Measurements from ENCODE around the gene MLXIP.
"Not testable (repeated sequence)": the region's sequence is repeated elsewhere in the genome, so short reads cannot be mapped to it uniquely, and the experiment has no call there.

The MLXIP gene

GRCh38 chr12:122078141-122079032 lies at the start of gene MLXIP:
MLXIP (plus strand) TSS chr12:122078756; CDS start chr12:122078854, 98 bp downstream.
- DNase-seq = peak; percentile 51 to 94 (median 87)

DNA sequence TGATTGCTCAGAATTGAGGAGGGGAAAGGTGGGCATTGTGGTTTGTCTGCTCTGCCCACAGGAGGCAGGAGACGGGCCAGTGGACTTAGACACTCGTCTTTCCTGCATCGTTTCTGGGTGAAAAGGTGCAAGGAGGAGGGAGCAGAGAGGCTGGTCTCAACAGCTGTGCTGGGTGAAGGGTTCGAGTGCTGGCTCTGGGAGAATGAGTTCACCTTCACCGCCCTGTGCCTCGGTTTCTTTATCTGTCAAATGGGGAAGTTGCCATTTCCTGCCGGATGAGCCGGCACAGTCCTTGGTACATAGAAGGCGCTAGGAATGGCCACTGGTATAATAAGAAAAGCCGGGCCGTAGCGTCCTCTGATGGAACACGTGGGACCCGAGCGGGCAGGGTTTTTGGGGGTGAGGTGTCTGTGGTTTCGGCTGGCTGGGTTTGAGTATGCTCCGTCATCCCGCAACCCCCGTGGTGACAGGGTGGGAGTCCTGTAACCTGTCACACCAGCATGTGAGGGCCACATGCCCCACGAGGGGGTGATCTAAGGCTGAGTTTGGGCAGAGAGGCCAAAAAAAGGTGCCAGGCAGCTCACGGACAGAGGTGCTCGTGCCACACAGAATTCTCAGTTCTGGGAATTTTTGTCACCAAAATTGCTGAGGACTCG lies 49.5 kb upstream of the MLXIP start:
- DNase-seq = no peak

DNA sequence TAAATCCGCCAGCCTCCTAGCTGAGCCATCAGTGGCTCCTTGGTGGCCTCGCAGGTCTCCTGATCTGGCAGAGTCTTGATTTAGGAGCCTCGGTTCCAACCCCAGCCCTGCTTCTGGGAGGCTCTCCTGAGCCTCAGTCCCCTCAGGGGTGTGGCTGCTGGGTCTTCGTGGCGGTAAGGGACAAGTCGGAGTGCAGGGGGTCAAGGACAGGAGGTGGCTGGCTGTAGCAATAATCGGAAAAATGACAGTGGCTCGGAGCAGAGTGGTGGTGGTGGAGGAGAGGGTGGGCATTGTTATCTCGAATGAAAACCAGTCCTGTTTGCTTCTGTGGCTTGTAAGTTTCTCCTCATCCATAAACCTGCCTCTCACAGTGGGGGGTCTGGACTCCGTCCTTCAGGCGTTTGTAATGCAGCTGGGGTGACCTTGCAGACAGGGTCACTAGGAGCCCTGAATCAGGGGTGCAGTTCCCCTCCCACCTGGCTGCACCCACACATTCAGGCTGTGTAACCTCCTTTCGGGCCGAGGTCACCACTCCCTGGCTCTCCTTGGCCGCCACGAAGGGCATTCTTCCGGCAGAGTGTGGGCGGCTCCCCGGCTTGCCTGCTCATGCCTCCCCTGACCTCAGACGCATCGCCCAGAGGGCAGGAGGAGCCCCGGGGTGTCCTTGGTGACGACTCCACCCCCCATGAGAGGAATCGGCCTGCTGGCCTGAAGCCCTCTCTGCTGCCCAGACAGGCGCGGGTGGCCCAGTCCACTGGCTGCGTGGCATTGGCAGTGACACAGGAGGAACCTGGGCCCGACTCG lies 48.7 kb upstream of the MLXIP start:
- no peak for DNase-seq

DNA sequence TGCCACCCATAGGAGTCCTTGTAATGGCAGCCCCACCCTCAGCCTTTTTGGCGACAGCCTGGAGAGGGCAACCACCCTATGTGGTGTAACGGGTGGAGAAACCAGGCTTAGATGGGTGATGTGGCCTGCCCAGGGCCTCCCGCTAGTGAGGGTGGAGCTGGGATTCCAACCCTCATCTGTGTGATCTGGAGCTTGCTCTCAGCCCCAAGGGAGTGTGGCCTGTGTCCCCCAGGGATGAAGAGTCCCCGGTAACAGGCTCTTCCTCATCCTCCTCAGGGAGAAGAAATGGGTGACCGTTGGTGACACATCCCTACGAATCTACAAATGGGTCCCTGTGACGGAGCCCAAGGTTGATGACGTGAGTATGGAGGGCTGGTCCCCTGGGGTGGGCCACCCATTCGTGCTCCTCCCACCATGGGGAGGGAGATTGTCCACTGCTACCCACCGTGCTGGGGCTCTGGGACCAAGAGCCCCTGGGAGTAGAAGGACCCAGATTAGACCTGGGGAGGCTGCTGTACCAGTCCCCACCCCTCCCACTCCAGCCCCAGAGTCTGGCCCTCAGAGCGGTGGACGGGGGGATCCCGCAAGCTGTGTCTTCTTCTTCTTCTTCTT lies 48.0 kb upstream of the MLXIP start:
- no peak for DNase-seq

DNA sequence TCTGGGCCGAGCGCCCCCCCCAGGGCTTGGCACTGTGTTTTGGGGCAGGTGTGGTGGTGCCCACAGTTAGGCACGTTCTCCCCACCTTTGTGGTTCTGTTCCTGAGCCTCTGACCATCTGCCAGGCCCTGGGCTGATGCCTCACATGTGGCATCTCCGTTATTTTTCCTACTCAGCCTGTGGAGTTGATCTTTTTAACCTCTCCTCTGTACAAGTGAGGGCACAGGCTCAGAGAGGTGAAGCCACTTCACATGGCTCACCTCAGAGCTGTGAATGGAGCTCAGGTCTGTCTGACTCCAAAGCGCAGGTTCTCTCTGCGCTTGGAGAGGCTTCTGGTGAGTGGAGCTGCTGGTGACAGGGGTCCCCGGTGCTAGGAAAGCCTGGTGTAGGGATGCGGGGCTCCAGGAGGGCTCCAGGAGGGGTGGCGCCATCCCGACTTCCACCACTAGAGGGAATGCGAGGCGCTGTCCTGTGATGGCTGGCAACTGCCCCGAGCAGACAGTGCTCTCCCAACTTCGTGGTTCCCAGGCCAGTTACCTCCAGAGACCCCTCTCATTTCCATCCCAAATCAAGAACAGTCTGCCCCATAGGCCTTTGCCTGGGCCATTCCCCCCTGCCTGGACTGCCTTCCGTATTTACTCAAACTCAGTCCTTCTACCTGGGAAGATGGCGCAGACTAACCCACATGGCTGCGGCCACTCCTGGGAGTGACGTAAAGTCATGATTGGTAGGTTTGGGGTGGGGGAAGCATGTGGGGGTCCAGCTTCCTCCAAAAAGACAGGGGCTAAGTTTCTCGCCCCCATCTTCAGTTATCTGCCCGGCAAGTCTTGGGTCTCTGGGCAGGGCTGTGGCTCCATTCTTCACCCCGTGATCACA lies 47.0 kb upstream of the MLXIP start:
- DNase-seq = peak in 15 of 51 donors; percentile 1 to 44 (median 13)

DNA sequence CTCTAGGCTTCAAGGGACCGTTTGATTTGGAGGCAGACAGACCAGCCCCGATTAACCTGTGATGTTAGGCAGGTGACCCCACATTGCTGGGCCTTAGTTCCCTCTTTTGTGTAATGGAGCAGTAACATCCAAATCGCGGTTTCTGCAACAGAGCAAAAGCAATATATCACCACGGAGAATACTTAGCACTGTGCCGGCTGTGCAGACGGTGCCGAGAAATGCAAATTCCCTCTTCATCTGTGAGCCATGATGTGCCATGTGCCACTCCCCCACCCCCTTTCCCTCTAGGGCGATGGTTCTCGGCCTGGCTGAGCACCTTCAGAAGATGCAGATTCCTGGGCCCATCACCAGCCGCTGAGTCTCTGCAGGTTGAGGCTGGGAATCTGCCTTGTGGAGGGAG lies 46.0 kb upstream of the MLXIP start:
- DNase-seq = no peak

DNA sequence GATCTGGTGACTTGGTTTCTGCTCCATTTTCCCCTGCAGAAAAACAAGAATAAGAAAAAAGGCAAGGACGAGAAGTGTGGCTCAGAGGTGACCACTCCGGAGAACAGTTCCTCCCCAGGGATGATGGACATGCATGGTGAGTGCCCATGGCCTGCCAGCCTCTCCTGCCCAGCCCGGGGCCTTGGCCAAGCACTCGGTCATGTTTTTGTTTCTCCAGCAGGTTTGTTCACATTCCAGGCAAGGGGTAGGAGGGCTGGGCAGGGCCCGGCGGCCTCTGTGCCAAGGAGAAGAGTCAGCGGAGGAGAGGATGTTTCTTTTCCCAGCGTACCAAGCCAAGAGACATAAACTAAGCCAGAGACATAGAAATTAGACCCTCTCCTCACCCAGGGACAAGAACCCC lies 43.3 kb upstream of the MLXIP start:
- peak in 6 of 51 donors; percentile 3 to 36 (median 19) for DNase-seq

GRCh38 chr12:122036153-122036552 lies 42.4 kb upstream of the MLXIP start:
- DNase-seq = no peak

DNA sequence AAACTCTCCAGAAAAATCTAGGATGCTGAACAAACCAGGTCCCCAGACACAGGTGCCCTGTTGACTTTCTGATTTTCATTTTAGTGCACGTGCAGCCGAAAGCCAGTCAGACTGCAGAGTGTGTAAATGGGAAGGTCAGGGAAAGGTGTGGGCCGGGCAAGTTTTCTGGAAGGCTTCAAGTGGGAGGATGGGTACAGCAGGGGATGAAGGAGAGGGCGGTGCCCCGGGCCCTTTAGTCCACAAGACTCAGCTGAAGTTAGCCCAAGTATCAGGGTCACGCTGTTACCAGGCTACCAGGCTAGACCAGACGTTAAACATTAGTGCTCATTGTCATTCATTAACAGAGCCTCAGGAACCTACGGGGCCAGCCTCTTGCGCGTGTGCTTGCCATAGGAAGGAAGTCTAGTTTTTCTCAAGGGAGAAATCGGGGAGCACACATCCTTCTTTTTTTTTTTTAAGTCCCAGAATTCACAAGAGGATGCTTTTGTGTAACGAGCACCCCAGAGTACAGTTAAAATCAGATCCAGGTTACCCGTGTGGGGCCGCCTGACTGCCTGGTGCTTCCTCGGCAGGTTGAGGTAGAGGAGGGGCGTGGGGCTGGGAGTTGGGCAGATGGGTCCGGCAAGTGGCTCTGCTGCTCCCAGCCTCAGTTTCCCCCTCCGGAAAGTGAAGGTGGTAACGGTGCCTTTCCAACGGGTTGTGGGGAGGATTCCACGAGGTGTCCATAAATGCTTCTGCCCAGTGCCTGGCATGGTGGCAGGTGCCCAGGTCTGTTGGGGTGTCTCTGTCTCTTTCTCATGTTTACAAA lies 37.8 kb upstream of the MLXIP start:
- no peak for DNase-seq

GRCh38 chr12:122041458-122041857 lies 37.1 kb upstream of the MLXIP start:
- DNase-seq = not testable (repeated sequence)

DNA sequence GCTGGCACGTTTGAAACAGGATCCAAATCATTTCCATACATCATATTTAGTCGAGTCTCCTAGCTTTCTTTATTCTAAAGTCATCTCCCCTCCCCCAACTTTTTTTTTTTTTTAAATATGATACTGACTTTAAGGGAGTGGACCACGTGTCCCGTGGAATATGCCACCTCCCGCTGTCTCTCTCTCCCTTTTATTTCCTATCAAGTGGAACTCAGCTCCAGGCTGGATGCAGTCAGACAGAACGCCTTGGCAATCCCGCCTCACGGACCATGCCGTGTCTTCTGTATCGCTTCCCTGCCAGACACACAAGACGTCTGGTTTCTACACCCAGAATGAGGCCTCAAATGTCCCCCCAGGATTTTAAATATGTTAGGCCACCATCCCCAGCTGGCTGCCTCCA lies 35.6 kb upstream of the MLXIP start:
- no peak for DNase-seq

- no peak for DNase-seq
Observed at GRCh38 chr12:122043476-122043875, 35.1 kb upstream of the MLXIP start.

- DNase-seq = no peak
Observed at GRCh38 chr12:122045262-122045661, 33.3 kb upstream of the MLXIP start.

GRCh38 chr12:122046145-122046544 lies 32.4 kb upstream of the MLXIP start:
- no peak for DNase-seq

GRCh38 chr12:122048151-122048550 lies 30.4 kb upstream of the MLXIP start:
- DNase-seq = no peak

- no peak for DNase-seq
Observed at GRCh38 chr12:122049827-122050226, 28.7 kb upstream of the MLXIP start.

GRCh38 chr12:122050706-122051105 lies 27.9 kb upstream of the MLXIP start:
- DNase-seq = no peak

GRCh38 chr12:122051231-122051876 lies 27.2 kb upstream of the MLXIP start:
- no peak for DNase-seq

DNA sequence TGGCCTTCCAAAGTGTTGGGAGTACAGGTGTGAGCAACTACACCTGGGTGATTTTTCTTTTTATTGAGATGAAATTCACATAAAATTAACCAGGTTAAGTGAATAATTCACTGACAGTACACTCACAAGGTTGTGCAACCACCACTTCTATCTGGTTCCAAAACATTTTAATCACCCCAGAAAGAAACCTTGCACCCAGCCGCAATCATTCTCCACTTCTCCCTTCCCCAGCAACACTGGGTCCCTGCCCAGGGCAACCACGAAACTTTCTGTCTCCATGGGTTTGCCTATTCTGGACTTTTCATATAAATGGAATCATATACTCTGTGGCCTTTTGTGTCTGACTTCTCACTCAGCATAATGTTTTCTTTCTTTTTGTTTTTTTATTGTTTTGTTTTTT lies 26.3 kb upstream of the MLXIP start:
- no peak for DNase-seq

All from hypothalamus (tissue), 51 donors.